ENCODE measurements around the gene EHF.
A peak's percentile ranks its signal among the peaks of the same experiment; 100 is the strongest.

EHF gene

DNA sequence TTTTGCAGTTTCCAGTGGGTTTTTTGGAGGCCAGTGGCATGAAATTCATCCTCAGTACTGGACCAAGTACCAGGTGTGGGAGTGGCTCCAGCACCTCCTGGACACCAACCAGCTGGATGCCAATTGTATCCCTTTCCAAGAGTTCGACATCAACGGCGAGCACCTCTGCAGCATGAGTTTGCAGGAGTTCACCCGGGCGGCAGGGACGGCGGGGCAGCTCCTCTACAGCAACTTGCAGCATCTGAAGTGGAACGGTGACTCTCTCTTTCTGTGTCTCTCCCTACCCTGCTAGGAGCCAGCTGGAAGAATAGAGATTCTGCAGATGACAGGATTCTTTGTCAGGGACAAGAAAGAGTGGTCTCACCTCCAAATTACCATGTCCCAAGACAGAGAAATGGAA lies 25.5 kb downstream of the EHF start:
- no peak for DNase-seq (ENCODE audit: low read depth)

DNA sequence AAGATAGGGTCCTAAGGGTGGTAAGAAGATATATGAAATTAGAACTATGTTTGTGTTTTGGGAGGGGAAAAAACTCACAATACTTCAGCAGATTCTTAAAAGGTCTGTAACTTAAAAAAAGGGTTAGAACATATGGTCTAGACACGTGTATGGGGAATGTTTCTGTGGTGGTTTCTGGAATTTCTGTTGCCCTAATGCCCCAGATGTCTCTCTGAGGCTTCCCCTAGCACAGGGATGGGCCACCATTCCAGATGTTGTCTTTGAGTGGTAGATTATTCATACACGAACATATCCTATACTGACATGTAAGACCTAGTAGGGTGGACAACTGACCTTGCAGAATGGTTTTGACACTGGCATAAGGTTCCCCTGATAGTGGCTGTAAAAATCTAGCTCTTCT lies 26.2 kb downstream of the EHF start:
- DNase-seq (ENCODE audit: low read depth), result no peak

DNA sequence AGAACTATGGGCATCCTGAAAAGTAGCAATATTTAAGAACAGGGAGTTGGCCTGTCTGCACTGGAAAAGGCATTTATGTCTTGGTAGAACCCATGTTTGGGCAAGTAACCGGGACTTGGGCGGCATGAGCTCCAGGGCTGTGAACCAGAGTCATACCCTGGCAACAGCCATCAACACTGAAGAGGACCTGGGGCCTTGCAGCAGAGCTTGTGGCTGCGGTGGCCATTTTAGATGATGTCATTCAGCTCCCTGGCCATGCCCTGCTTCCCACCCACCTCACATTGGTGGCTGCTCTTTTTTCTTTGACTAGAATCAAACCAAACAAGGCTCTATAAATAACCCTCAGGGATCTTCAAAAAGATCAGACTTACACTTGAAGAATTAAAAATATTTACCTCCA lies 26.6 kb downstream of the EHF start:
- no peak for DNase-seq (ENCODE audit: low read depth)

DNA sequence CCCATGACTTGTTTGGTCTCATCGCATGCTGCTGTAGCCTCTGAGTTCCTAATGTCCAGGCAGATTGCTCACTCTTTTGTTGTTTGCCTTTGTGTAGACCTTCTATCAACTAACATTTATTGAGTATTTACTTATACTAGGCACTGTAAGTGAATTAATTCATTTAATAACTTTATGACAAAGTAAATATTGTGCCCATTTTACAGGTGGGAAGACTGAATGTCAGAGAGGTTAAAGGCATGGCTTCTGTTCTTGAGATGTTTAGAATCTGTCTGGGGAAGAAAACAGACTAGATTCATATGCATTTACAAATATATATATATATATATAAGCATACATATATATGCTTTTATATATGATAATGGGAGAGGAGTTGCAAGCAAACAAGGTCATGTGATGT lies 27.1 kb downstream of the EHF start:
- DNase-seq (ENCODE audit: low read depth), result no peak

DNA sequence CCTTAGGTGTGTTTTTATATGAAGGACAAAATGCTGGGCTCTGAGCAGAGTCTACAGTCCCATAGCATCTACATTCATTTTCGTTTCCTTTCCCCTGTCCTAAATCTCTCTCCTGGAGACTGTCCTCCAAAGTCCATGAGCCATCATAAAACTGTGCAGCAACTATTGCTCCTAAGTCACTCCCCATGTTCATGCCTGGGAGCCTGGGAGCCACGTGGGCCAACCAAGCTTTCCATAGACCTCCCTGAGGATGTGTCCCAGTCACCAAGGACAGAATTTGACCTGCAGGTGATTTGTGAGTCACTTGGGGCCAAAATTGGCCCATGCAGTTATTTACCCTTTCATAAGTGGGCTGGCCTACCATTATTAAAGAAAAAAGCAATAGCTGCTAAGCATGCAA lies 28.7 kb downstream of the EHF start:
- no peak for DNase-seq (ENCODE audit: low read depth)

DNA sequence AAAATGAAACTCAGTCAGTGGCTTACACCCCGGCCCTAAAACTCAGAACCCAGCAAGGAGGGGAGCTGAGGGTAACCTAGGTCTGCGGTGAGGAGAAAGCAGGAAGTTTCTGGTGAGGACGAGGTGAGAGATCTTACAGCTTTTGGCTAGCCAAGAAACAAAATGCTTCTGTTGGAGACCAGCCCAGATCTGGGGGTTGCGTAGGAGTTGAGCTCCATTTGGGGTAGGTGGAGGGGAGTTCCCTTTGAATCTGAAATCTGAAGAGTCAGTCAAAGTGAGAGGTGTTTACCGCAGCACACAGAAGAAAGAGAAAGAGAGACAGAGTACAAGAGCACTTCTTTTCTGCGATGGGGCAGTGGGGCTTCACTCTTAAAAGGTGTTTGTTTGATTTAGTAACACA lies 29.6 kb downstream of the EHF start:
- DNase-seq (ENCODE audit: low read depth), result peak; percentile 40

DNA sequence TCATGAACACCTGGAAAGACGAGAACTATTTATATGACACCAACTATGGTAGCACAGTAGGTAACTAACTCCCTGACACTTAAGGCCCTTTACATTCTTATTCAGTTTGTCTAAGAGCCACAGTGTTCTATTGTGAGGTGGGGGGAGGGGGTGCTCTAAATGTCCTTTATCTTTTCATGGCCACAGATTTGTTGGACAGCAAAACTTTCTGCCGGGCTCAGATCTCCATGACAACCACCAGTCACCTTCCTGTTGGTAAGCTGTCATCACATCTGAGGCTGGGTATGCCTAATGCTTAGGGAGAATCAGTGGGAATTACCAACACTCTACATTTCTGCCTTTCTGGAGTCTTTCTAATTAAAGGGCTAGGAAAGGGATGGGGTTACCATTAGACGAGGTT lies 30.7 kb downstream of the EHF start:
- no peak for DNase-seq (ENCODE audit: low read depth)

DNA sequence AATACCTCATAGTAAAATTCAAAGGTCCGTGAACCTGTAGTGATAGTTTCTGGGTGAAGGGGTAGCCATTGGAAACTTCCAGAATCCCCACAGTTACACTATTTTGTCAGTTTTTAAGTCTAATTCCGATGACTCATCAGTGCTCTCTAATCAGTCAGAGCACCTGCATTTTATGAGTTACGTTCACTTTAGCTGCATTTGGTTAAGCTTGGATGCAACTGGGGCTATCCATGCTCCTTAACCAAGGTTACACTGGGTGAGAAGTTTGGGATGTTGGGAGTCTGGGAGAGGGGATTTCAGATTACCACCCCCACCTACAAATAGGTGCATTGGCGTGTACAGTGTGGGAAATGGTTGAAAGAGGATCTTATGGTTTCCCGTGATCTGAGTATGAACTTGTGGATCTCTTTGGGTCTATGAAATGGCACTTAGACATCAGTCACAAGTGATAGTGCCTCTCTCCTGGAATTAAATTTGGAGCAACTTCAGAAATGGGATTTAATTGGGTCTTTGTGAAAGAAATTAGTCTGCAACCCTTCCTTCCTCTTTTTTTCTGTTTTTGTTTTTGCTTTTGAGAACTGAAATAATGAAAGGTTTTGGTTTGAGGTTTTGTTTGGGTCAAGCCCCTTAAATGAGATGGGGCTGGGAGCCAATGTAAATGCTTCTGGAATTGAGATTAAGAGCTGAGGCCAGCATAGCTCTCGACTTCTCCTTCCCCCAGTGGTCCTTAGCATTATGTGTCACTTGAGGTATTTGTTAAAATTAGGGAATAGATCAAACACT lies 31.5 kb downstream of the EHF start:
- no peak for DNase-seq (ENCODE audit: low read depth)

DNA sequence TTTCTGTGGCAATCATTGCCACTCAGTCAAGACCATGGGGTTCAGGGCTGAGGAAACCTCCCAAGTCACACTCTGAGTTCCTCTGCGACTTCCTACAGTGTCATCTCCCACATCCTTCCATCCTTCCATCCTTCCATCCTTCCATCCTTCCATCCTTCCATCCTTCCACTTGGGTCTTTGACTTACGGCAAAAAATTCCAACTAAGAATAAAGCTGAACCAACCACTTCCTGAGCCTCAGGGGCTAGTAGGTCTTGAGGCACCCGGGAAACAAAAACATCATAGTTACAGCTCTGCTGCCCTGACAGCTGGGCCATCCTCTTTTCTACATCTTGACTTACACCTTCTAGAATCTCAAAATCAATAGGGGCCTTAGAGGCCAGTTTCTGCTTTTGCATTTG lies 32.1 kb downstream of the EHF start:
- no peak for DNase-seq (ENCODE audit: low read depth)

DNA sequence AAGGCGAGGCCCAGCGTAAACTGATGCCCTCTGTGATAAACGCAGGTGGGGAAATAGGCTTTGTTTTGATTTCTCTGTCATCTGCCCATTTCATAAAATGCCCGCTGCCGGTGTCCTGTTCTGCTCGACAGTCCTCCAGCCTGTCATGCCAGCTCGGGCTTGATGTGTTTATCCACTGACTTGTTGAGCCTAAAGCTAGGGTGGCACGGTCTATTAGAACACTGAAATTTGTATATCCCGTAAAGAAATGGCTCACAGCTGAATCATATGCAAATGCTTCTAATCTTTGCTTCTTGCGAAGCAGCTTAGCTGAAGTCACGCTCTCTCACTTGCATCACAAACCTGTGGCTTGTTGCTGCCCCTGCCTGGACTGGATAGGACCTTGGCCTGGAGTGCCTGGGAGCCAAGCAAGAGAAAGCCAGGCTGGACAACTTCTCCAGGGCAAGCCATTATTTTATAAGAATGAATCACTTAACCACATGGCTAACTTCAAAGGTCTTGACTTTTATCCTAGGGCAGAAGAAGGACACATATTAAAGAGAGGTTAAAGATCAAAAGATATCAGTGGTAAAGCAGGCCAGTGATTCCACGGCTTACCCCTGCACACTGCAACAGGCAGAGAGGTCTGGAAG lies 33.1 kb downstream of the EHF start:
- DNase-seq (ENCODE audit: low read depth), result no peak

DNA sequence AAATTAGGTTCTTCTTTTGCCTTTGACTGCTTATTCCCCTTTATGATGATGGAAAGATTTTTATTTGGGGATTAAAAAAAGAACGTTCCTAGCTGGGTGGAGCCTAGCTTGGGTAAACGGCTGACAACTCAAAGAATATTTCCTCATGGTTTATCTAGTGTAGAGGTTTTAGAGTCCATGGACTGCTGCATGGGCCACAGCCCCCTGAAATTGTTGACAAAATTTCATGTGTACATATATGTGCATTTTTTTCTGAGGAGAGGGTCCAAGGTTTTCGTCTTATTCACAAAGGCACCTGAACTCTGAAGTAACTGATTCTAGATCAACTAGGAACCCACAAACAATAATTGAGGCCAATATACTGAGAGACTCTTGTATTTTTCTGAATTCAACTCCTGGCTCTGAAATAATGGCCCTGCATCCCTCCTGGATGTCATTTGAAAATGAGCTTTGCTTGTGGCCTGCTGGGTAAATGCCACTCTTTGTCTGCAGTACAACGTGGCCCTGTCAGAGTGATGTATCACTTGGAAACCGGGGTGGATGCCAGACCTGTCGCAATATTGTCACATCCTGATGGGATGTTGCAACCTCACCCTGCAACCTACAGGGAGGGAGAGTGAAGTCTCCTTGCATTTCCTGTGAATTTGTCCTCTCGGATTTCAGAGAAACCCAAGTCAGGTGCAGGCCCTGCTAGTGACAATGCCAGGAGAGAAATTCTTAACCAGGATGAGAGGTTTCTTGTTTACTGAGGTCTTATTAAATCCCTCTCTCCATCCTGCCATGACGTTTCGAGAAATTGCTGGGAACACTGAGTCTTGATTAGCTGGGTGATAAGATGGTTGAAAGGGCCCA lies 33.8 kb downstream of the EHF start:
- DNase-seq (ENCODE audit: low read depth), result no peak

DNA sequence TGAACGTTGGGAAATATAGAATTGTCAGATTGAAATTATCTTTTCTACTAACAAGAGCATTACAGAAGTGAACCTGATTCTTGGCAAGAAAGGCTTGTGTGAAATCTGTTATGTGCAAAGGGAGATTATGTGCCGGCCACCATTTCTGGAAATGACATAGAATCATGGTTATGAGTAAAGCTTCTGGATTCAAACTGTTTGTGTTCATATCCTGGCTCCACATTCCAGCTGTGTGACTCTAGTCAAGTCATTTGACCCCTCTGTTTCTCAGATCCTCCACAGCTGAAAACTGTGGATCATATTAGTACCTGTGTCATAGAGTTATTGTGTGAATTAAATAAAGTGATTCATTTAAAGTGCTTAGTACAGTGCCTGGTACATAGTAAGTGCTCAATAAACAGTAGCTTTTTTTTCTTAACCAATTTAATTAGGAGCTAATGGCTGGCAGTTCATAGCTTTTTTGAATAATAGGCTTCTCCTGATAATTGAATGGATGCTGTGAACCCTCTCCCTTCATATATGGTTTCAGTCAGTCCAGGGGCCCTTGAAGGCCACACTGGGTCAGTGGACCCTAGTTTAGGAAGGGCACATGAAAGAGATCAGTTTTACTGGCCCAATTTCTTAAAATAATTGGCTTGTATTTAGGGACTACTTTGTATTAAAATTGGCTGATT lies 34.6 kb downstream of the EHF start:
- DNase-seq (ENCODE audit: low read depth), result no peak

DNA sequence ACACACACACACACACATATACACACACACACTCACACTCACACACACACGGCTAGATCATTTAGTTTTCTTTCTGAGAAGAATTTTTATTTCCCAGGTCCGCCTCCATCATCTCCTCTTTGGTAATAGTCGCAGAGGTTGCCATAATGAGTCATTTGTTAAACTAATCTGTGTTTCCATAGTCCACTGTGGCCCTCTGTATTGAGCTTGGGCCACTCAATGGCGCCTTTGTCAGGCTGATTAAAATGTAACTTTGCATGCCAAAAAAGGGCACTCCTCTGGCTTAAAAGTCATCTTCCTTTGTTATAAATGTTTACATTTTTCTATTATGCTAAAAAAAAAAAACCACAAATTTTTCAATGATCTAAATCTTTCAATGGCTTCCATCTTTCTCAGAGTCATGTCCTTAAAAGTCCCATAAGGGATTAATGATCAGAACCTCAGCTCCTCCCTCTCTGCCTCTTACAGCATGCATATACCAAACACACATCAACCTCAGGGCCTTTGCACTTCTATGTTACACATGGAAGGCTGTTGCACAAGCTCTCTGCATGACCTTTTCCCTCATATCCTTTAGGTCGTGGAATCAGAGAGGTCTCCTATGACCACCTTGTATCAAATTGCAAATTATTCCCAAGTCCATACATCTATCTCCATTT lies 35.3 kb downstream of the EHF start:
- no peak for DNase-seq (ENCODE audit: low read depth)

DNA sequence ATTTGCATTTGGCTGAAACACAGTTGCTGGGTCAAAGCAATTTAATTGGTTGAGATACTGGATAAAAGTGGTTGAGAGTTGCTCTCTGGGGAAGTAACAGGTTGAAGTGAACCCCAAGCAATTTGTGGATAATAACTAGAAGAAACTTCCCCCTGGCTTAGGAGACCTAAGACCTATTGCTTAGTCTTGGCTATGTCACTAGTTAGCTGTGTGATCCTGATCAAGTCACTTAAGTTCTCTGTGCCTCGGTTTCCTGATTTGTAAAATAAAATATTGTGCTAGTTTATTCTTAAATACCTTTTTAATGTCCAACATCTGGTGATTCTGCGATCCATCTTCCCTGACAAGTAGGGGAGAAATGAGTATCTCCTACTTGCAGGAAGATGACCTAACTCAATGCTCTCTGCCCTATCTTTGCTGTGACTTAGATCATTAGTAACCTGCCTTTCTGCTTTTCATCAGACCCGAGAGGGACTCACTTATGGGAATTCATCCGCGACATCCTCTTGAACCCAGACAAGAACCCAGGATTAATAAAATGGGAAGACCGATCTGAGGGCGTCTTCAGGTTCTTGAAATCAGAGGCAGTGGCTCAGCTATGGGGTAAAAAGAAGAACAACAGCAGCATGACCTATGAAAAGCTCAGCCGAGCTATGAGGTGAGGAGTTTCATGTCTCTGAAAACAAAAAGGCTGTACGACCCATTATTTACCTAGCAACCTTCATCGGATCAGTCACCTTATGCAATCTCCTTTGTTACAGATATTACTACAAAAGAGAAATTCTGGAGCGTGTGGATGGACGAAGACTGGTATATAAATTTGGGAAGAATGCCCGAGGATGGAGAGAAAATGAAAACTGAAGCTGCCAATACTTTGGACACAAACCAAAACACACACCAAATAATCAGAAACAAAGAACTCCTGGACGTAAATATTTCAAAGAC lies 37.5 kb downstream of the EHF start:
- no peak for DNase-seq (ENCODE audit: low read depth)

DNA sequence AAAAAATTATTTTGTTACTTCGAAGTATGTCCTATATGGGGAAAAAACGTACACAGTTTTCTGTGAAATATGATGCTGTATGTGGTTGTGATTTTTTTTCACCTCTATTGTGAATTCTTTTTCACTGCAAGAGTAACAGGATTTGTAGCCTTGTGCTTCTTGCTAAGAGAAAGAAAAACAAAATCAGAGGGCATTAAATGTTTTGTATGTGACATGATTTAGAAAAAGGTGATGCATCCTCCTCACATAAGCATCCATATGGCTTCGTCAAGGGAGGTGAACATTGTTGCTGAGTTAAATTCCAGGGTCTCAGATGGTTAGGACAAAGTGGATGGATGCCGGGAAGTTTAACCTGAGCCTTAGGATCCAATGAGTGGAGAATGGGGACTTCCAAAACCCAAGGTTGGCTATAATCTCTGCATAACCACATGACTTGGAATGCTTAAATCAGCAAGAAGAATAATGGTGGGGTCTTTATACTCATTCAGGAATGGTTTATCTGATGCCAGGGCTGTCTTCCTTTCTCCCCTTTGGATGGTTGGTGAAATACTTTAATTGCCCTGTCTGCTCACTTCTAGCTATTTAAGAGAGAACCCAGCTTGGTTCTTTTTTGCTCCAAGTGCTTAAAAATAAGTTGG lies 38.3 kb downstream of the EHF start:
- no peak for DNase-seq (ENCODE audit: low read depth)

DNA sequence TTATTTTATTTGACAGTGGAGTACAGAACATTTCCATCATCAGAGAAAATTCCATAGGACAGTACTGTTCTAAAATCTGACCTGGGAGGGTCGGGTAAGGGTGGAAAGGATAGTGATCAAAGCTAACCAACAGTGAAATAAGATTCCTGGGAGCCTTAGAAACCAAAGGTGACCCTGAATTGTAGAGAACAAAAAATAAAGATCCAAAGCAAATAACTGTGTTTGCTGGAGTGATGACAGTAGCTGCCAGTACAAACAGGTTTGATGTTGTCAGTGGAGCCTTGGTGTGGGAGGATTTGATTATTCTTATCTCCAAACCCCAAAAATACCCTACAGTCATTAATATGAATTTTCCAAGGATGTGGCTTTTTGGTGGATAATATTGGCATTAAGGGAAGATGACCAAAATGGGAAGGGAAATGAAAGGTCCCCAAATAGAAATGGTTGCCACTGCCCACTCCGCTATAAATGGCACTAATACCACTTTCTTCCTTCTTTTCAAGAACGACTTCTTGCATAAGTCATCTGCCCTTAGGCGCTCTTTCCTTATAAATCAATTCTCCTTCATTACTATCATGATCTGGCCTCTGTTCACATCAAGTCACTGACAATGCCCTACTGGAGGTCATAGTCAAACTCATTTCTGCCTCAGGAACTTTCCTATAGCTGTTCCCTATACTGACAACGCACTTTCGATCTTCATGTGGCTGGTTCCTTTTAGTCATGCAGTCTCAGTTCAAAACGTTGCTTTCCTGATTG lies 44.4 kb downstream of the EHF start:
- DNase-seq (ENCODE audit: low read depth), result no peak

DNA sequence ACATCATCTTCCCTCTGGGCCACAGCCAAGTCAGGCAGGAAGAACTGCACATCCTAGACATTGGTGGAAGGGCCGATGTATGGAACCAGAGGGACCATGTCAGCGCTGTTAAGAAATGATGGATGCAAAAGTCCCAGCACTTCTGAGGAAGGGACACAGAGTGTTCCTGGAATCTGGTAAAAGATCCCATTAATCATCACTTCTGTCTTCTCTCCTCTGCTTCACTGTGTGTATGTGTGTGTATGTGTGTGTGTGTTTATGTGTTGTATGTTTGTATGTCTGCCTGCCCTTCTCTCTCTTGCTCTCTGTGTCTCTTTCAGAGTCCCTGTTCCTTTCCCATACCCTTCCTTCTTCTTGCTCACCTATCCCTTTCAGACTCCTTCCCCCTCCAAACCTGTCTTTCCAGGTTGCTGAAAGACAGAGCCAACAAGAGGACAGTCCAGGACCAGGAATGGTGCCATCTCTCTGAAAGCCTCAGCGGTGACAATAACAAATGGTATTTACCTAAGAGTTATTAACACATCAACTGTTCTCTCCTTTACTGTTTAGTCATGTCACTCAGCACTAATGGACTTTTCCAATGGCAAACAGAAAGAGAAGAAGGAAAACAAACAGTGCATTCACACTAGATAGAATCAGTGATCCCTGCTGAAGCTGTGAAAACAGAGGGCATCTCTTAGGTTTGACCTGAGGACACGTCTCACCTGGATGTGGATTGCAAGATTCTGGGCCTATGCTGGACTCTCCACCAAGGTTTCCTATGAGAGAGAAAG lies 47.1 kb downstream of the EHF start:
- no peak for DNase-seq (ENCODE audit: low read depth)

DNA sequence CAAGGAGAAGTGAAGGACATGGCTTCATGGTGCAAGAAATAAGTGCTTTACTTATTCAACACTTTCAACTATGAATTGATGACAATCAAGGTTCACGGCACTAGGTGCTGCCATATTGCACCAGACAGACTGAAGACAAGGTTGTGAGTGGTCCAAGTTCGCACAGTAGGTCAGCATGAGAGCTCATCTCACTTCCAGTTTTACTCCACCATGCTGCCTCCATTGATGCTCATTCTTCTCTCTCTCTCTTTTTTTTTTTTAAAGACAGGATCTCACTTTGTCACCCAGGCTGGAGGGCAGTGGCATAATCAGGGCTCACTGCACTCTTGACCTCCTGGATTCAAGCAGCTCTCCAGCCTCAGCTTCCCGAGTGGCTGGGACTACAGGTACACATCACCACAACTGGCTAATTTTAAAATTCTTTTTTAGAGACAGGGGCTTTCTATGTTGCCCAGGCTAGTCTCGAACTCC lies 47.7 kb downstream of the EHF start:
- DNase-seq (ENCODE audit: low read depth), result no peak

DNA sequence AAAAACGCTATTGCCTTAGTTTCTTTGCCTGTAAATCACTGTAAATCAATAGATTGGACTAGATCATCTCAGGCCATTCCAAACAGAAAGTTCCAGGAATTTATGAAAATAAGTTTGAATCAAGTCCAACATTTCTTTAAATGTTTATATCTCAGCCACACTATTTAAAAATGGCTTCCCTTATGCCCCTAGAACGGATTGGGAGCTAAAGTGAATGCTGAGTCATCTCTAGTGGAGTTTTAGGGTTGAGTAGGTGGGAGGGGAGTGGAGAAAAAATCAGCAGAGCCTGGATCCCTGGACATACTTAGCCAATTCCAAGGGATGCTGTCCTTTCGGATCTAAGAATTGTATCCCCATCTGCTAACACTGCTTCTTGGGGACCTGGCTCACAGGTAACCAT lies 48.6 kb downstream of the EHF start:
- no peak for DNase-seq (ENCODE audit: low read depth)
